ENCODE data around the gene CLCN6. TPM values are rescaled to one million over a fixed set of nuclear protein-coding genes. Genes with fewer than 3 reads are reported as not detected.

The CLCN6 gene
- total and polyA plus RNA-seq, 2 of the 13 experiments (the other 11 are each of a cell fraction or from before 2014, with no cell fraction given), result 14.9 to 19.3 TPM

GRCh38 chr1:11805422-11806306 lies at the start of gene CLCN6, which contains the start of gene MTHFR (continued):
- no peak for TF ChIP-seq ELK4 (CRISPR knock-in tag; IDR thresholded peaks at IDR 0.05; ENCODE audit: borderline replicate concordance)
- no peak for TF ChIP-seq ZNF451 (CRISPR knock-in tag; IDR thresholded peaks at IDR 0.05)
- peak; percentile 93 for TF ChIP-seq ZNF281 (CRISPR knock-in tag; IDR thresholded peaks at IDR 0.05; ENCODE audit: borderline replicate concordance)
- TF ChIP-seq MLXIP (CRISPR knock-in tag; IDR thresholded peaks at IDR 0.05; ENCODE audit: borderline replicate concordance), result no peak
- no peak for TF ChIP-seq NFE2L2 (IDR thresholded peaks at IDR 0.05; ENCODE audit: low read length)
- TF ChIP-seq MNT (IDR thresholded peaks at IDR 0.05), result peak; percentile 97
- TF ChIP-seq KLF13 (CRISPR knock-in tag; IDR thresholded peaks at IDR 0.05), result no peak
- 0 out of 2 replicates have a peak, but pooled peaks have one; percentile 72 for TF ChIP-seq ZNF138 (CRISPR knock-in tag; IDR thresholded peaks at IDR 0.05; ENCODE audit: low read depth)
- peak; percentile 67; the same call in 1 of the 2 replicates for TF ChIP-seq REPIN1 (CRISPR knock-in tag; IDR thresholded peaks at IDR 0.05; ENCODE audit: borderline replicate concordance, low read depth)
- TF ChIP-seq ZSCAN12 (CRISPR knock-in tag; IDR thresholded peaks at IDR 0.05), result 0 out of 2 replicates have a peak, but pooled peaks have one; percentile 41
- no peak for TF ChIP-seq SSRP1 (CRISPR knock-in tag; IDR thresholded peaks at IDR 0.05)
- TF ChIP-seq HNF4G (IDR thresholded peaks at IDR 0.05; ENCODE audit: borderline replicate concordance, low read depth, low read length), result no peak
- no peak for TF ChIP-seq HNF4G (CRISPR knock-in tag; IDR thresholded peaks at IDR 0.05; ENCODE audit: borderline replicate concordance, low read depth)
- TF ChIP-seq ZNF350 (CRISPR knock-in tag; IDR thresholded peaks at IDR 0.05; ENCODE audit: borderline replicate concordance, low read depth), result peak; percentile 93
- TF ChIP-seq ZNF766 (CRISPR knock-in tag; IDR thresholded peaks at IDR 0.05; ENCODE audit: borderline replicate concordance), result peak; percentile 71; the same call in 1 of the 2 replicates
- 0 out of 2 replicates have a peak, but pooled peaks have one; percentile 19 for TF ChIP-seq KLF11 (CRISPR knock-in tag; IDR thresholded peaks at IDR 0.05)
- no peak for TF ChIP-seq NFIB (CRISPR knock-in tag; IDR thresholded peaks at IDR 0.05; ENCODE audit: borderline replicate concordance)
- TF ChIP-seq ETS1 (CRISPR knock-in tag; IDR thresholded peaks at IDR 0.05), result 0 out of 2 replicates have a peak, but pooled peaks have one; percentile 51
- peak; percentile 90 for TF ChIP-seq TBX2 (CRISPR knock-in tag; IDR thresholded peaks at IDR 0.05; ENCODE audit: borderline replicate concordance)

Data from HepG2 (cell line).